ENCODE results near the gene TEX13D. TPM values are rescaled to one million over a fixed set of nuclear protein-coding genes. Genes with fewer than 3 reads are reported as not detected.

TEX13D gene
- total RNA-seq, 1 experiment from 2014 or later = not detected

- Mint-ChIP-seq H3K36me3 (ENCODE audit: insufficient read depth, unreplicated experiment) (no peaks in the 10 kb centered on the region), H3K4me3 (ENCODE audit: low read depth, unreplicated experiment) (no peak overlapping the region), H3K27me3 (ENCODE audit: unreplicated experiment) (no peaks in the 10 kb centered on the region), H3K4me1 (ENCODE audit: low read depth, unreplicated experiment) (no peaks in the 10 kb centered on the region), H3K9me3 (ENCODE audit: low read depth, unreplicated experiment) (no peaks in the 10 kb centered on the region), H3K27ac (ENCODE audit: unreplicated experiment) (no peak overlapping the region)
- CTCF ChIA-PET = interaction anchor here (1.0 kb wide), 1 partner anchor 66 kb away, joined by 3 read pairs; no protein-coding TSS in a partner anchor
- no peak for DNase-seq
- no TSS peak for BruUV-seq (replicated peaks)
- intact Hi-C loops (cut with micrococcal nuclease; ENCODE audit: unreplicated experiment) = loop anchor here (10.0 kb wide), 1 partner anchor 155 kb away; no protein-coding TSS in a partner anchor
- no peak for TF ChIP-seq CTCF (IDR thresholded peaks at IDR 0.05; ENCODE audit: unreplicated experiment)
Observed at GRCh38 chrX:124369722-124370121, 37.3 kb downstream of the TEX13D start.

GRCh38 chrX:124373348-124373747 lies 40.9 kb downstream of the TEX13D start:
- CTCF ChIA-PET = no interaction called here

GRCh38 chrX:124378643-124379042 lies 46.2 kb downstream of the TEX13D start:
- H3K9me3 Mint-ChIP-seq (ENCODE audit: low read depth, unreplicated experiment) = no peaks in the 10 kb centered on the region
- no peak overlapping the region for H3K4me3 Mint-ChIP-seq (ENCODE audit: low read depth, unreplicated experiment)
- no peaks in the 10 kb centered on the region for H3K4me1 Mint-ChIP-seq (ENCODE audit: low read depth, unreplicated experiment)
- no peaks in the 10 kb centered on the region for H3K36me3 Mint-ChIP-seq (ENCODE audit: insufficient read depth, unreplicated experiment)
- intact Hi-C loops (cut with micrococcal nuclease; ENCODE audit: unreplicated experiment) = loop anchor here (10.0 kb wide), 1 partner anchor 164 kb away; no protein-coding TSS in a partner anchor
- CTCF ChIA-PET = no interaction called here
- no TSS peak for BruUV-seq (replicated peaks)
- H3K27ac Mint-ChIP-seq (ENCODE audit: unreplicated experiment) = no peak overlapping the region
- H3K27me3 Mint-ChIP-seq (ENCODE audit: unreplicated experiment) = no peaks in the 10 kb centered on the region
- no peak for DNase-seq
- TF ChIP-seq CTCF (IDR thresholded peaks at IDR 0.05; ENCODE audit: unreplicated experiment) = no peak

More at GRCh38 chrX:124373348-124373747, 40.9 kb downstream of the TEX13D start:
- Mint-ChIP-seq H3K27ac (ENCODE audit: unreplicated experiment) (no peak overlapping the region), H3K4me3 (ENCODE audit: low read depth, unreplicated experiment) (no peak overlapping the region), H3K4me1 (ENCODE audit: low read depth, unreplicated experiment) (no peaks in the 10 kb centered on the region), H3K27me3 (ENCODE audit: unreplicated experiment) (no peaks in the 10 kb centered on the region), H3K36me3 (ENCODE audit: insufficient read depth, unreplicated experiment) (no peaks in the 10 kb centered on the region), H3K9me3 (ENCODE audit: low read depth, unreplicated experiment) (no peaks in the 10 kb centered on the region)
- BruUV-seq (replicated peaks) = no TSS peak
- intact Hi-C loops (cut with micrococcal nuclease; ENCODE audit: unreplicated experiment) = loop anchor here (10.0 kb wide), 1 partner anchor 159 kb away; no protein-coding TSS in a partner anchor
- no peak for TF ChIP-seq CTCF (IDR thresholded peaks at IDR 0.05; ENCODE audit: unreplicated experiment)
- DNase-seq = no peak

GRCh38 chrX:124383354-124383753 lies 50.9 kb downstream of the TEX13D start:
- no peaks in the 10 kb centered on the region for H3K4me1 Mint-ChIP-seq (ENCODE audit: low read depth, unreplicated experiment)
- no peaks in the 10 kb centered on the region for H3K36me3 Mint-ChIP-seq (ENCODE audit: insufficient read depth, unreplicated experiment)
- no peak overlapping the region for H3K27ac Mint-ChIP-seq (ENCODE audit: unreplicated experiment)
- H3K27me3 Mint-ChIP-seq (ENCODE audit: unreplicated experiment) = peaks cover 9% of the 10 kb centered on the region
- no peaks in the 10 kb centered on the region for H3K9me3 Mint-ChIP-seq (ENCODE audit: low read depth, unreplicated experiment)
- no peak overlapping the region for H3K4me3 Mint-ChIP-seq (ENCODE audit: low read depth, unreplicated experiment)
- DNase-seq = no peak
- no TSS peak for BruUV-seq (replicated peaks)
- CTCF ChIA-PET = no interaction called here
- TF ChIP-seq CTCF (IDR thresholded peaks at IDR 0.05; ENCODE audit: unreplicated experiment) = no peak
- intact Hi-C loops (cut with micrococcal nuclease; ENCODE audit: unreplicated experiment) = no loop called here

Data from Calu3 (cell line).